Measurements from ENCODE around the gene TEX14.

DNA sequence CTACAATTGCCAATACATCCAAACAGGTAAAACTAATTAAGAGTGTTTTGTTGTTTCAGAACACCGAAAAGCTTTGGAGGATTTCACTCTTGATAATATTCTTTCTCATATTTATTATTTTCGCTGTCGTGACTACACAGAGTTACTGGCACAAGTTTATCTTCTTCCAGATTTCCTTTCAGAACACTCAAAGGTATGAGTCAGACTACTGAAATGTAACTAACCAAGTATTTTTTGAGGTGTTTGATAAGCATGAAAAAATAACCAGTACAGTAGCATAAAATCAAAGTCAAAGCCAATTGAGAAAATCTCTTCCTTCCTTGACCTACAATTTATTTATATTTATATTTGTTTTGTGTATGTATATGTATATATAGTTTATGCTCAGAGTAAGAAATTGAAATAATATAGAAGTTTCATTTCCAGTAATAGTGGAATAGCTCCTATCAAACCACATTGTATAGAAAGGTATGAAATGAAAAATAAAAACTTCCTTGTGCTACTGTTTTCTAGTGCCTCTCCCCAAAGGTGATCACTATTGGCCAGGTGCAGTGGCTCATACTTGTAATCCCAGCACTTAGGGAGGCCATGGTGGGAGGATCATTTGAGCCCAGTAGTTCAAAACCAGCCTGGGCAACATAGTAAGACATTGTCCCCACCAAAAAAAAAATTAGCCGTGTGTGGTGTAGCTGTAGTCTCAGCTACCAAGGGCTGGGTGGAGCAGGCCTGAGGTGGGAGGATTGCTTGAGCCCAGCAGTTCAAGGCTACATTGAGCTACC lies 11.5 kb upstream of the TEX14 start:
- TF ChIP-seq CTCF (optimal IDR thresholded peaks at IDR 0.05 in 1 of 3, IDR thresholded peaks at IDR 0.05 in 1 of 3, conservative IDR thresholded peaks at IDR 0.05 in 1 of 3; ENCODE audit: extremely low read depth in 1 of 3, insufficient read depth in 2 of 3, low read length in 3 of 3) (no peak), EZH2 (IDR thresholded peaks at IDR 0.05; ENCODE audit: low read length) (no peak)

Measured in keratinocyte (primary cell).